Loucy (cell line): ENCODE data around the gene STOML2.

Source experiments
- EZH2phosphoT487 ChIP-seq: fragments of 200-600 bp; IDR thresholded peaks from 2 replicates; pipeline ENCODE4 v1.6.1; 2018; ENCODE audit warnings: antibody characterized with exemption, mild to moderate bottlenecking, moderate library complexity, borderline replicate concordance
- TF ChIP-seq, protein P1 (sequence below): fragments of 200-600 bp; sonication (generic); conservative IDR thresholded peaks from 2 replicates; pipeline ENCODE4 v1.5.1; 2014; ENCODE audit warnings: mild to moderate bottlenecking, antibody characterized with exemption, low read length

DNA sequence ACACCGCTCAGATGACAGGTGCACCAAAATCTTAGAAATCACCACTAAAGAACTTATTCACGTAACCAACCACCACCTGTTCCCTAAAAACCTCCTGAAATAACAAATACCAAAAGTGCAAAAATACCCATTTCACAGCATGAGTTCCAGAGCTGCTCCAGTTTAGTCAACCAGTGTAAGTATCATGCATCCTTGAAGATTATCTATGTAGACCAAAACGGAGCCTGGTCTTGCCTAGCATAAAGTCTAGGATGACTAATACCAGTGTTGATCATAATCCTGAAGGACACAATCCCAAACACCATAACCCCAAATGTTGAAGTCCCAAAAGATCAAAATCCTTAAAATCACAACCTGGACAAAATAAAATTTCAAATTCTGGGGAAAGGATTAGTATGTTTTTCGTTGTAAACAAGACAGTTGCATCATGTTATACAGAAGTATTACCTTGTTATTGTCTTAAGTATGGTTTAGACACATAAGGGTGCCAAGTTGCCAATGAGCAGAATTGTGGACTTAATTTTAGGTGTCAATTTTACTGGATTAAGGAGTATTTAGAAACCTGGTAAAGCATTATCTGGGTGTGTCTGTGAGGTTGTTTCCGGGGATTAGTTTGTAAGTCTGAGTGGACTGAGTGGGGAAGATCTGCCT lies 48.6 kb downstream of the STOML2 start:
- TF ChIP-seq EZH2phosphoT487: no peak
- TF ChIP-seq, protein P1, sequence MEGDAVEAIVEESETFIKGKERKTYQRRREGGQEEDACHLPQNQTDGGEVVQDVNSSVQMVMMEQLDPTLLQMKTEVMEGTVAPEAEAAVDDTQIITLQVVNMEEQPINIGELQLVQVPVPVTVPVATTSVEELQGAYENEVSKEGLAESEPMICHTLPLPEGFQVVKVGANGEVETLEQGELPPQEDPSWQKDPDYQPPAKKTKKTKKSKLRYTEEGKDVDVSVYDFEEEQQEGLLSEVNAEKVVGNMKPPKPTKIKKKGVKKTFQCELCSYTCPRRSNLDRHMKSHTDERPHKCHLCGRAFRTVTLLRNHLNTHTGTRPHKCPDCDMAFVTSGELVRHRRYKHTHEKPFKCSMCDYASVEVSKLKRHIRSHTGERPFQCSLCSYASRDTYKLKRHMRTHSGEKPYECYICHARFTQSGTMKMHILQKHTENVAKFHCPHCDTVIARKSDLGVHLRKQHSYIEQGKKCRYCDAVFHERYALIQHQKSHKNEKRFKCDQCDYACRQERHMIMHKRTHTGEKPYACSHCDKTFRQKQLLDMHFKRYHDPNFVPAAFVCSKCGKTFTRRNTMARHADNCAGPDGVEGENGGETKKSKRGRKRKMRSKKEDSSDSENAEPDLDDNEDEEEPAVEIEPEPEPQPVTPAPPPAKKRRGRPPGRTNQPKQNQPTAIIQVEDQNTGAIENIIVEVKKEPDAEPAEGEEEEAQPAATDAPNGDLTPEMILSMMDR: no peak
